ENCODE measurements around the gene CYP4A22.
A peak's percentile ranks its signal among the peaks of the same experiment; 100 is the strongest.
"Not testable (repeated sequence)": the region's sequence is repeated elsewhere in the genome, so short reads cannot be mapped to it uniquely, and the experiment has no call there.

CYP4A22 gene

GRCh38 chr1:47157957-47158356 is 20.7 kb downstream of the CYP4A22 start:
- not testable (repeated sequence) for DNase-seq

DNA sequence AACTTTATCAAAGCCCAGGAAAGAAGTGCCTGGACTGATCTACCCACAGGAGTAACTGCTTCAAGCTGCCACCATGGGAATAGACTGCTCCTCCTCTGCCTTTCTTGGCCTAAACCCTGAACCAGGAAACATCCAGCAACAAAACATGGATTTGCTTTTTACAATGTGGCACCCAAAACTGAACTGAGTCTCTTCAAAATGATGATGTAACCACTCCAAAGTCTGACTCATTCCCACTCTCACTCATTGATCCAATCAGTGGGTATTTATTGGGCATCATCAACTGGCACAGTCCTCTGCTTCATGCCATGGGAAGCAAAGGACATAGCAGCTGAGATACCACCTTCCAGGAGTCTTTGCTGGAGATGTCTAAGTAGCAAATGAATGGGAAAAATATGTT is 23.5 kb downstream of the CYP4A22 start:
- DNase-seq: no peak

DNA sequence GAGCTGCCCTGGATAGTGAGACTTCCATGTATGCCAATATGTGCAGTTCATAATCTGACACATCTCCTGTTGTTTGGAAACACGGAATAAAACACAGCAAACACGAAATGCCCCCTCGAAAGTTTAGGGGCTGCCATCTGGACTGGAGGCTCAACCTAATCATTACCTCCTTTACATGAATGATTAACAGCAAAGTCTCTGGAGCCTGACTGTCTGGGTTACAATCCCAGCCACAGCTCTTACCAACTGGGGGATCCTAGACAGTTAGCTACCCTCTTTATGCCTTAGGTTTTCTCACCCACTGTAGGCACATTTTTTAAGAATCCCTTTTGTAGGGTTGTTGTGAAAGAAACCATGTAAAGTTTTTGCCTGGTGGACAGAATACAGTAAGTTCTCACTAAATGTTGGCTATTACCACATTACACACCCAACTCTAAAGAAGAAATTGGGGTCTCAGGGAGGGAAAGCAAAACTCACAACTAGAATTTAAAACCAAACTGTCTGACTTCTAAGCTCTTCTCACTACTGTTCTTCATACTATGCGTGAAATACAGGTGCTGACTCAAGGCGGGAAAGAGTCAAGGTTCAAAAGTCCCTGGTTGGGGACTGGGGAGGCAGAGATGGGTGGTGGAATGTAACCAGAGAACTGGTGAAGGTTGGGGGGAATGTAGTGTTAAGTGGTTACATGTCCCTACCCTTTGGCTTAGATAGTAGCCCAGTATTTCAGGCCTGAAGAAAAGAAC is 24.2 kb downstream of the CYP4A22 start:
- DNase-seq: no peak

DNA sequence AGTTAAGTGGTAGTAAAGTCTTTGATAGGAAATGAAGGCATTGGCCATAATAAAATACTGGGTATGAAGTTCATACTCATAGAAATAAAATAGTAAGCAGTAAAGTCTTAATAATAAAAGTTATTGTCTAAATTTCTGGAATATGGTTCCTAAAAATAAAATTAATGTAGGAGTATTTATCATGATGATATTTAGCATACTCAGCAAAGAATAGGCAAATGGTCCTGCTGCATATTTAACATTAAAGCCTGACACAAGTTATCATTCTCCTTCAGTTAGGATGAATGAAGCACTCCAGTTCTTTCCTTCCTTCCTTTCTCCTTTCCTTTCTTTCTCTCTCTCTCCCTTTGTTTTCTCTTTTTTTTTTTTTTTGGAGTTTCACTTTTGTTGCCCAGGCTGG is 27.3 kb downstream of the CYP4A22 start:
- DNase-seq: no peak

- no peak for DNase-seq
Observed at GRCh38 chr1:47172782-47173181, 35.5 kb downstream of the CYP4A22 start.

DNA sequence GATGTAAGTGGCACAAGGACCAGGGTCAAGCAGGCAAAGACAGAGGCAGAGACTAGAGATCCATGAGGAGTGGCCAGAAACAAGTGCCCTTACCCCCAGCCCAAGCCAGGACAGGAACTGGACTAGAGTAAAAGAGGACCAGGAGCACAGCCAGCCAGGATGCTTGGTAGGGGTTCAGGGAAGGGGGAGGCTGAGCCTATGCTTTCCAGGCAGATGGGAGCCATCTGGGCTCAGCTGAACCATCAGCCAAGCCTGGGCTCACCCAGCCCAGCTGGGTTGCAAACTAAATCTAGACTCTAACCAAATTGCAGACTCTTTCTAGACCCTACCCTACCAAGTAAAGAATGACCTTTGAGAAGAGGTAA is 37.4 kb downstream of the CYP4A22 start:
- no peak for DNase-seq

DNA sequence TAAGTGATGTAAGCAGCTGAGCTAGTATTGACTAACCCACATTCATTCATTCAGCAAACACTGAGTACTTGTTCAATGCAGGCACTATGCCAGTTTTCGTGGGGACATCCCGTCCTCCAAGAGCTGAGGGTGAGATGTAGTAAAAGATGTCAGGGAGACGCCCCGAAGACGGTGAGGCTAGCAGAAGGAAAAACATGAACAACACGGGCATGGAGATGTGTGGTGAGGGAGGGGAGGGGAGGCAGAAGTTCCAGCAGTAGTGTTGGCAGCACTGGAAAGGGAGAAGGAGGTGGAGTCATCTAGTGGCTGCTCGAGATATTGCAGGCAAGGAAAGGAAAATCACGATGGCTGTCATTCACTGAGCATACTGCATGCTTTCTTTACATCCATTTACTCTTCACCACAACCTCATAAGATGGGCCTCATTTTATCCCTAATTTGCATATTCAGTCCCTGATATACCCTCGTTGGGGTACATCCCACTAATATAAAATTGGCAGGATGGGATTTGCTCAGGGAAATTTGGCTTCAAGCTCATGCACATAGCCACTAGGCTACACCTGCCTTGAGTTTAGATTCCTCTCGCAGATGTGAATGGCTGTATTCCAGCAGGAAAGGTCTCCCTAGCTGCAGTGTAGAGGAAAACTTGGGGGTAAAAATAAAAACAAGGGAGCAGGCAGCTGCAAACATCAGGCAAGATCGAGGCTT is 38.1 kb downstream of the CYP4A22 start:
- DNase-seq: peak; percentile 95

- no peak for DNase-seq
Observed at GRCh38 chr1:47178020-47178419, 40.8 kb downstream of the CYP4A22 start.

DNA sequence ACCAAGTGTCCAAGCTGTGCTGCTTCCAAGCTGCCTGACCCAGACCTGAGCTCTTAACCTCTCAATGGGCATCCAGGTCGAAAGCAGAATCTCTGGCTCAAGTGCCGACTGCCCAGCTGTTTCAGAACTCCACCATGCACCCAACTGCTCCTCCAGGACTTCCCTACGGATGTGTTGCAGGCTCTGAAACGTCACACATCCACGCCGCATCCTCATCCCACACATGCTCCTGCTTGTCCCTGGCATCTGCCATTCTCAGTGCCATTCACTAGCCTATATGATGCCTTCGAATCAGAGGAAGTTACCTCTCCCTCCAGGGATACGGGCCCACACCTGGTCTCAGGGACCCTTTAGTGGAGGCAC is 41.4 kb downstream of the CYP4A22 start:
- DNase-seq: no peak

DNA sequence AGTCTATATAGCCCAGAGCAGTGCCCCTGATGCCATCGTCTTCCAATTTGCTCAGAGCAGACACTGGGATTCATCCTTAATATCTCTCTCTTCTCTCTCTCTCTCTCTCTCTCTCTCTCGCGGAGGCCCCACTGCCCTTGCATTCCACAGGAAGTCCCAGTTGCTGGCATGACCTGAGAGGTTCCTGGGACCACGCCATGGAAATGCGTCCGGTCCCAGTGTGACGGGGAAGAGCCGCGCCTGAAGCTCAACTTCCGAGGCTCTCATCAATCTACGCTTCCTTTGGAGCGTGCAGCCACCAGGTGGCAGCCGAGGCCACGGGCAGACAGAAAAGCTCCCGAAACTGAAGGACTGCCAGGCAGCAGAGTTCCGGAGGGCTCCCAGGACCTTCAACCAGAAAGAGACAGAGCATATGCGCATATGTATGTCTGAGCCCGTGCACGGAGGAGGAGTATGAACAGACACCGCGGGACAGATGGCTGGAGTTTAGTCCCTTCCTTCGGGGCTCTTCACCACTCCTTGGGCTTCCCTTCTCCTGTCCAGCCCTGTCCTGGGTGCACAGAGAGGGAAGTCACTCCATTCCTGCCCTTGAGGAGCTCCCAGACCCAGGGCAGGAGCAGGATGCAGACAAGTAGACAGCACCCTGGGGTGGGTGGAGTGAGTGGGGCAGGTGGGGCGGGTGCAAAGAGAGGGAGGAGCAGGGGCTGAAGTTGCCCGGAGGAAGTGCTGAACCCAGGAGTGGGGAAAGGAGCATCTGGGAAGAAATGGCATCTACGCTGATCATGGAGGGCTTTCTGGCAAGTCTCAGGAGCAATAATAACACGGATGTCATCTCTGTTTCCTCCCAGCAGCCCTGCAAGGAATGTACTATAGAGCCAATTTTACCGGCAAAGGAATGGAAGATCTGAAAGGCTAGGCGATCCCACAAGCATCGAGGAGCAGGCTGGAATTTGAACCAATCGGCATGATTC is 42.1 kb downstream of the CYP4A22 start:
- peak; percentile 97 for DNase-seq

DNA sequence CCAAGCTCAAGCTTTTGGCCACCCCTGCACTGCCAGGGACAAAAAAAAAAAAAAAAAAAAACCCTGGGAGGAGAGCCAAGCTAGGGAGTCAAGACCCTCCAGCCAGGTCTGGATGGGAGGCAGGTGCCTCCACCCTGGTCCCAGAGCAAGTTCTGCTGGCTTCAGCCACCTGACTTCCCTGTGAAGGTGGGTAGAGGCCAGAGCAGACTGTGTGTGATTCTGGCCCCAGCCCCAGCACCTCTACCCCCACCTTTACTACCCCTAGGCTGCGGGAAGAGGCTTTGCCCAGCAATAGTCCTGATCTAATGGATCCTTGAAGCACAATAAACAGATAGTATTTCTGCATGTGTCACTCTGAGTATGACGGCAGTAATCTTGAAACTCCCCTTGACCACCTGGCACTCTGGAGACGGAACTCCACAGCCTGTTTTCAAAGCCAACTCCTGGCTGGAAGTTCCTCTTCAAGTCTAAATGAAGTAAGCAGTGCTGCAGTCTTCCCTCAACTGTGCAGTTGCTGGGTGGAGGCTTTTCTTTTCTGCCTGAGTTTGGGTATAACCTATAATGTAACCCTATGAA is 42.8 kb downstream of the CYP4A22 start:
- DNase-seq: peak; percentile 93

DNA sequence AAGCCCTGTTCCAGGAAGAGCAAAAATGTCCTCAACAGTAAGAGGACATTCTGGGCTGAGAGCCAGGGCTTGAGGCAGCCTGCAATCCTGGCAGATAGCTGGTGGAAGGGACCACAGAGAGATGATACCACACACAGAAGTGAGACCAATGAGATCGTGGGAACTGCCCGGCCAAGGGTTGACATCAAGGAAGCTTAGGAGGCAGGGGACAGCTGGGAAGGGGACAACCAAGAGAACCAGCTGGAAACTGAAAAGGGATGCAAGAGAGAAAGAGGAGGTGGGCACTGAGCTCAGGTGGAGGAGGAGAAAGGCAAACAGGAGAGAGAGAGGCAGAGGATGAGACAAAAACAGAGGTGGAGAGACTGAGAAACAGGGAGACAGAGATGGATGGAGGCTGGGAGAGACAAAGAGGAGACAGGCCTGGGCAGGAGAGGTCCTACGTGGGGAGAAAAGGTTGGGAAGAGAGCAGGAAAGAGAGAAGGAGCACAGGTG is 43.4 kb downstream of the CYP4A22 start:
- peak; percentile 97 for DNase-seq

DNA sequence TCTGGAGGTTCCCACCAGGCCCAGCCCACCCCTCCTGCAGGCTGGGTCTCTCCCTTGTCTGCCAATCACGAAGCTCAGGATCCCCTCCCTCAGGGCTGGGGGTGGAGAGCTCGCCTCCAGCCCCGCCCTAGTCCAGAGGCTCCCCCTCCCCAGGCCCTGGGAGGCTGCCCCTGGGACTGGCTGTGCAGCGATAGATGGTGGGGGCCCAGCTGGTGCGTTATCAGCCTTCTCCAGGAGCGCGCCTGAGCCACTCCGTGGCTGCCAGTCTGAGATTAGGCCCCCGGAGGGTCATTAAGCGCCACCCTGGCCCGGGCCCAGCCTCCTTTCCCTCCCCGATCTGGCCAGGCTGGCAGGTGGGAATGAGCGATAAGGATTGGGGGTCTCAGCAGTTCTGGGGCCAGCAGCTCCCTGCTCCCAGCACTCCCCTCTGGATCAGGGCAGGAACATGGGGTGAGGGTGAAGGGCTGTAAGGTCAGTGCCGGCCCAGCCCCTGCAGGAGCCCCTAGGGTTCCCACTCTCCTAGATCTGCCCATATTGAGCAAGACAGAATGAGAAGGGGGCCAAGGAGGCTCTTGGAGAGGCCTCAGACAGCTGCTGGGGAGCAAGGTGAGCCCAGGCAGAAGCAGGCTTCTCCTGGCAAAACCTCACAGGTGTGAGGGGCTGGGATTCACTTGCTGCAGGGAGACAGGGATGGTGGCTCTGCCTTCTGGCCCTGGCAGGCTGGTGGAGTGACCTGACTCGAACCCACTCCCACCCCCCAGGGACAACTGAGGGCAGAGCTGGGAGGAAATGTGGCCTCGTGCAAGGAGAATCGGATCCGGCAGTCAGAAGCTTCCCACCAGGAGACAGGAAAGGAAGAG is 44.1 kb downstream of the CYP4A22 start:
- no peak for DNase-seq

GRCh38 chr1:47181955-47182675 is 44.9 kb downstream of the CYP4A22 start:
- no peak for DNase-seq

- no peak for DNase-seq
Observed at GRCh38 chr1:47182676-47183235, 45.5 kb downstream of the CYP4A22 start.

DNA sequence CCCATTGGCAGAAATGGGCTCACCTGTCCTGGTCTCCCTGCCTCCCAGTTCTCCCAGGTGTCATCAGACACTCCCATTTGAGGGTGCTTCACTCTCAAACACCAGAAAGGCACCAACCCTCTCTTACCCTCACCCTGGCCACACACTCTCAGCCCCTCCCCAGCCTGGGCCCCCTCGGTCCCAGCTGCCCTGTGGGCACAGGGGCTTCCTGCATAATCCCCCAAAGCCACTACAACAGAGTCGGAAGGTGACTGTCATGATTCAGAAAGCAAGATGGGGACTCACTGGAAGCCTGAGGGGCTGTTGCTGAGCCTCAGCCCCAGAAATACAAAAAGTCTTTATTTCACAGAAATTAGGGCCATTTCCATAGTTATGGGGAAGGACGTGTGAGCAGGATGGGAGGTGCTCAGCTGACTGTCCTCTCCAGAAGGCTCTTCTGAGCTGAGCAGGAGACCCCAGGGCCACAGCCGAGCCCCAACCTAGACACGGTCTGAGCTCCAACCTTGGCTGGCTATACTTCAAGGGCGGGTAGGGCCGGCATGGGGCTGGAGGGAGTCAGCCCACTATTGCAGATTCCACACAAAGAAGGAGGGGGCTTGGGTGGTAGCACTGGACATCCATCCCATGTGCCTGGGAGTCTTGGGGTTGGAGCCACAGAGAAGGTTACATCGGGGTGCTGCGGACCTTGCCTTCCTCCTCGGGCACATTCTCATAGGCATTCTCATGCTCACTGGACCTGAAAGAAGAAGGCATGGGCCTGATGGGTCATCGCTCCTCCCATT is 46.3 kb downstream of the CYP4A22 start:
- DNase-seq: no peak

DNA sequence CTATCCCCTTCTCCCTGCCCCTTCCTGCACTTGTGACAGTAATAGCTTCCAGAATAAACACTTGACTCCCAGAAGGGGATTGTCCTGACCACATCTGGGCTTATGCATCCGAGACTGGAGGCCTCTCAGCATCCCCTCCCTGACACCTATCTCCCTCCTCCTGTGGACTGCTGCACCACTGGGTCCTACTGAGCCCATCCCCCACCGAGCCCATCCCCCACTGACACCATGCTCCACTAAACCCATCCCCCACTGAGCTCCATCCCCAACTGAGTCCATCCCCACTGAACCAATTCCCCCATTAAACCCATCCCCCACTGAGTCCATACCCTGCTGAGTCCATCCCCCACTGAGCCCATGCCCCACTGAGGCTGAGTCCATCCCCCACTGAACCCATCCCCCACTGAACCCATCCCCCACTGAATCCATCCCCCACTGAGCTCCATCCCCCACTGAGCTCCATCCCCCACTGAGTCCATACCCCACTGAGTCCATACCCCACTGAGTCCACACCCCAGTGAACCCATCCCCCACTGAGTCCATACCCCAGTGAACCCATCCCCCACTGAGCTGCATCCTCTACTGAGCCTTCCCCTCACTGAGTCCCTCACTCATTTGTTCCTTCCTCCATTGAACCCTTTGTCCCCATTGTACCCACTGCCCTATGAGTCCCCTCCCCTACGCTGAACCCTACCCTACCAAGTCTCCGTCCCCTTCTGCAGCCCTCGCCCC is 47.0 kb downstream of the CYP4A22 start:
- DNase-seq: peak; percentile 99

GRCh38 chr1:47184822-47185677 is 47.8 kb downstream of the CYP4A22 start:
- no peak for DNase-seq

All from NCI-H2029 treated with DMSO at 0.1 percent for 48 hours (cell line).